ENCODE data around the gene ACTN3.
"Not testable (repeated sequence)": the region's sequence is repeated elsewhere in the genome, so short reads cannot be mapped to it uniquely, and the experiment has no call there.

Gene ACTN3

DNA sequence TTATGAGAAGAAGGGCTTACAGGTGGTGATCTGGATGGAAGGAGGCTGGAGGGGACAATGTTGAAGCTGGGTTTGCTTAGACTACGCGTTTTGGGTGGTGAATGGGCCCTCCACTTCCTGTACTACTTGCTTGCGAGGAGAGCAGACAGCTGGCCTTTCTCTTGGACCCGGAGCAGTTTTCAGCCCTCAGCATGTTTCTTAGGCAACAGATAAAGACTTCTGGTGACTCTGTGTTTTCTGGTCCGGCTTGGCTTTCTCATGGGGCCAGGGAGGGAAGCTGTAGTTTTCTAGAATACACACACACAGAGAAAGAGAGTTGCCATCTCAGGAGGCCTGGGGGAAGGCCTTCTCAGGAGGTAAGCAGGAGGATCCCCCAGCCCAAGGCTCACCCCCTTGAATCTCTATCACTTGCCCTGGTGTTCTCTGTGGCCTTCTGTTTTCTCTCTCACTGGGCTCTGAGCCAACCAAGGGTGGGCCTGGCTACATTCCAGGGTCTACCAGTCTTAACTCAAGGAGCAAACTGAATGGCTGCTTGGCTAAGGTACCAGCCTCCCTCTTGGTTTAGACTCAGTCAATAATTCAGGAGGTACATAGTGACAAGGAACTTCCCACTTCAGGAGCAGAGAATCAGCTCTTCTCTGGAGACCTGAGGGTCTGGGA lies 48.7 kb downstream of the ACTN3 start:
- no peak for DNase-seq (ENCODE audit: low read depth in 3 of 3)

GRCh38 chr11:66598993-66599392 lies 52.3 kb downstream of the ACTN3 start:
- no peak for DNase-seq (ENCODE audit: low read depth in 3 of 3)

- no peak for DNase-seq (ENCODE audit: low read depth in 3 of 3)
Observed at GRCh38 chr11:66600219-66600618, 53.5 kb downstream of the ACTN3 start.

DNA sequence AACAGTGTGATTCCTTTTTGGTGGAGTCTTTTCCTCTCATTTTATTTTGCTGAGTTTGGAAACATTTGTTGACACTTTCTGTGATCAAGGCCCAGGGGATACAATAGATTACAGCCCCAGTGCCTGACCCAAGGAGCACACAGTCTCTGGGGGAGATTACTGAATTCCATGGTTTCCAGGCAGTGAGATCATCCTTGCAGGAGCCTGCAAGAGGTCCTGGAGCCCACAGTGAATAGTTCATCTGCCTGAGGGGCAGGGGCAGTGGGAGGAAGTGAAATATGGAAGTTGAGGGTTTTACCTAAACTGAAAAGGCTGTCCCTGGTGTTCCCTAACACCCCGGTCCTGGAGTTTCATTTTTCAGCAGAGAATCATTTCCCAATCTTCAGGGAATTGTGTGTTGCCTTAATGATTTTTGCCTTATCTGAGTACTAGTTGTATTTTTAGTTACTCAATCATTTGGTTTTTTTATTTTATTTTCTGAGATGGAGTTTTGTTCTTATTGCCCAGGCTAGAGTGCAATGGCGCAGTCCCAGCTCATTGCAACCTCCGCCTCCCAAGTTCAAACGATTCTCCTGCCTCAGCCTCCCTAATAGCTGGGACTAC lies 54.0 kb downstream of the ACTN3 start:
- no peak for DNase-seq (ENCODE audit: low read depth in 3 of 3)

DNA sequence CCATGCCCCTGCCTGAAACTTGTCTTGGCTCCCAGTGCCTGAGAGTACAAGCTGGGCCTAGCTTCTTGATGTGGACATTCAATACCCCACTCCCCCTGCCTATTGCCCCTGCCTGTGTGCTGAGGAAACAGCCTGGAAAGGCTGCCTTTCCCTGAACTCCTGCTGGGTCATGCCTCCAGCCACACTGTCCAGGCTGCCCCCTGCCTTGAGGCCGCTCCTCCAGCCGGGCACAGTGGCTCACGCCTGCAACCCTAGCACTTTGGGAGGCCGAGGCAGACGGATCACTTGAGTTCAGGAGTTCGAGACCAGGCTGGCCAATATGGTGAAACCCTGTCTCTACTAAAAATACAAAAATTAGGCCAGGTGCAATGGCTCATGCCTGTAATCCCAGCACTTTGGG lies 56.4 kb downstream of the ACTN3 start:
- no peak for DNase-seq (ENCODE audit: low read depth in 3 of 3)

GRCh38 chr11:66604155-66604554 lies 57.5 kb downstream of the ACTN3 start:
- no peak for DNase-seq (ENCODE audit: low read depth in 3 of 3)

DNA sequence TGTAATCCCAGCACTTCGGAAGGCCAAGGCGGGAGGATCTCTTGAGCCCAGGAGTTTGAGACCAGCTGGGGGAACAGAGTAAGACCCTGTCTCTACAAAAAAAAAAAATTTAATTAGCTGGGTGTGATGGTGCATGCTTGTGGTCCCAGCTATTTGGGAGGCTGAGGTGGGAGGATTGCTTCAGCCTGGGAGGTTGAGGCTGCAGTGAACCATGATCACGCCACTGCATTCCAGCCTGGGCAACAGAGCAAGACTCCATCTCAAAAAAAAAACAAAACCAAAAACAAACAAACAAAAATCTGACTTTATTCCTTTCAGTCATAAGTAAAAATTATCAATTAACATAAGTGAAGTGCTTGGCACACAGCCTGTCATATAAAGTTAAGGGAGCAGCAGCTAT lies 59.9 kb downstream of the ACTN3 start:
- not testable (repeated sequence) for DNase-seq (ENCODE audit: low read depth in 3 of 3)

DNA sequence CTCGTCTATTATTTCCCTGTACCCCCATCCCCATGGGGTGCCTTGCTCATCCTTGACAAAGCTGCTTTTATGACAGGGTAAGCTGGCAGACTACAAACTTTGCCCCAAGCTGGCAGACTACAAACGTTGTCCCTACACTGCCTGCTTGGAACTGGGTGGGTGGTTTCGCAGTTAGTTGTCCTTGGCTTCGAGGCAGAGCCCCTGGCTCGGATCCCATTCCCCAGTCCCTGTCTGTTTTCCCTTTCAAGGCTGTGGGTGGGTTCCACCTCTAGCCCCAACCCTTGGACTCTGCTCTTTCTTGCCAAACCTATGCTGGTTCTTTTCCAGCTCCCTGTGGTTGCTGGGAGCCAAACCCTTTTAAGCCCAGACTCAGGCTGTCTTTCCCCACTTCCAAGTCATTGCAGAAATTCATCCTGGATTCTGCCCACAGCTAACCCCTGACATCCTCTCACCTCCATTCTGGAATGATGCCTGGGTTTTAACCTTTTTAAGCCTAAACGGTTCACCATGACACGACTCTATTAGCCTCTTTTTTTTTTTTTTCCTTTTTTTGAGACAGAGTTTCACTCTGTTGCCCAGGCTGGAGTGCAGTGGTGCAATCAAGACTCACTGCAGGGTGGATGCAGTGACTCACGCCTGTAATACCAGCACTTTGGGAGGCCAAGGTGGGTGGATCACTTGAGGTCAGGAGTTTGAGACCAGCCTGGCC lies 60.6 kb downstream of the ACTN3 start:
- no peak for DNase-seq (ENCODE audit: low read depth in 3 of 3)

DNA sequence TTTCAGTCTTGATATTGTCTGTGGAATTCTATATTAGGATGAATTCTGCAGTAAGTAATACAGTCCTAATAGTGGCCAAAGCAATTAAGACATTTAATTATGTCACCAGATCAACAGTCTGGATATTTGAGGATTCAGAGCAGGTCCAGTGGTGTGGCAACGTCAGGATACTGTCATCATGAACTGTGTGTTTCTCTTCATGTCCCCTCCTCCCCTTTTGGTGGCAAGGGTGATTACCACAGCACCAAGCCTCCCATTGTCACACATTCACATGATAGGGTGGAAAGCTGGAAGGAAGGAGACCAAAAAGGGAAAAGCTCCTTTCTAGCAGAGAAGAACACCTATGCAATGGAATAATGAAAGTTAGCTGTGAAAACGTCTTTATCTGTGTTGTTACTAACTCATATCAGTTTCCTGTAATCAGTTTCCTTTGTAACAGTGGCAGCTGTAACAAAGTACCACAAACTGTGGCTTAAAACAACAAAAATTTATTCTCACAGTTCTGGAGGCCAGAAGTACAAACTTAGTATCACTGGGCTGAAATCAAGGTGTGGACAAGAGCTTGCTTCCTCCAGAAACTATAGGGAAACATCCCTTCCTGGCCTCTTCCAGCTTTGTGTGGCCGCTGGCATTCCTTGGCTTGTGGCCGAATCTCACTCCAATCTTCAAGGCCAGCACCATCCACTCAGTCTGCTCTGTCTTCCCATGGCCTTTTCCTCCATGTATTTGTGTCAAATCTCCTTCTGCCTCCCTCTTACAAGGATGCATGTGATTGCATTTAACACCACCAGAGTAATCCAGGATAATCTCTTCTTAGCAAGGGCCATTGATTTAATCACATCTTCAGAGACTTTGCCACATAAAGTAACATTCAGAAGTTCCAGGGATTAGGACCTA lies 63.3 kb downstream of the ACTN3 start:
- no peak for DNase-seq (ENCODE audit: low read depth in 3 of 3)

DNA sequence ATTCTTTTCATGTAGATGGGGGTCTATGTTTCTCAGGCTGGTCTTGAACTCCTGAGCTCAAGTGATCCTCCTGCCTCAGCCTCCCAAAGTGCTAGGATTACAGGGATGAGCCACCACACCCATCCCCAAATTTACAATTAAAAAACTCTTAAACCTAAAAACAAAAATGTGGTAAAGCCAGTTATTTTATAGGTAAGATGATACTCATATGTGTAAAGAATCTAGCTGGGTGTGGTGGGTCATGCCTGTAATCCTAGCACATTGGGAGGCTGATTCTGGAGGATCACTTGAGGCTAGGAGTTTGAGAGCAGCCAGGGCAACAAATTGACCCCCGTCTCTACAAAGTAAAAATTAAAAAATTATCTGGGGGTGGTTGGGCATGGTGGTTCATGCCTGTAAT lies 65.8 kb downstream of the ACTN3 start:
- DNase-seq (ENCODE audit: low read depth in 3 of 3): no peak
